A549 (cell line): ENCODE data around the gene RBM7. TPM values are rescaled to one million over a fixed set of nuclear protein-coding genes. Genes with fewer than 3 reads are reported as not detected.

Source experiments
- ATAC-seq, 2 experiments: fragments of 200-7000 bp in 1 of 2; fragments of >200 bp in 1 of 2; cut with Nextera tagmentation in 1 of 2; cut with Tn5 transposase in 1 of 2; 3 replicates each; pipeline versions ENCODE4 v1.8.0 to v1.9.1; 2018 to 2020; ENCODE audit warnings: mild to moderate bottlenecking in 1 of 2, moderate library complexity in 1 of 2
- CTCF ChIA-PET: fragments of 300-600 bp; sonication (Branson Sonifier 250); formaldehyde crosslinking; extraction: SDS; loops from one replicate; lab custom pipeline; 2021; ENCODE audit warnings: antibody characterized with exemption, inconsistent platforms; lab: Yijun Ruan, JAX
- POLR2A ChIA-PET: fragments of 350-600 bp; formaldehyde crosslinking; extraction: SDS; loops from one replicate; lab custom pipeline; 2021; ENCODE audit warnings: antibody characterized with exemption, inconsistent platforms; lab: Yijun Ruan, JAX
- DNase-seq, 2 experiments: peaks; one replicate each; pipeline versions ENCODE4 v3.0.0 to v3.0.0-alpha.2; 2011 to 2016; ENCODE audit warnings: low read depth in 1 of 2, low spot score in 1 of 2
- FAIRE-seq: peaks from 2 replicates; lab custom pipeline; 2011; peaks lifted over from hg19 to GRCh38; lab: Jason Lieb, UNC
- H3K27ac ChIP-seq, 2 experiments: fragments of >200 bp; sonication (Bioruptor Twin); formaldehyde crosslinking; 3 replicates each; pipeline ENCODE4 v1.5.1; 2016 to 2017
- H3K4me1 ChIP-seq: fragments of >200 bp; sonication (Bioruptor Twin); formaldehyde crosslinking; 3 replicates; pipeline ENCODE4 v1.6.1; 2016
- H3K4me2 ChIP-seq: fragments of >200 bp; sonication (Bioruptor Twin); formaldehyde crosslinking; 3 replicates; pipeline ENCODE4 v1.6.1; 2016
- H3K4me3 ChIP-seq: fragments of >200 bp; sonication (Bioruptor Twin); formaldehyde crosslinking; 3 replicates; pipeline ENCODE4 v1.5.1; 2016
- H3K9me3 ChIP-seq: fragments of >200 bp; sonication (Bioruptor Twin); formaldehyde crosslinking; 3 replicates; pipeline ENCODE4 v1.6.1; 2016
- CEBPB ChIP-seq, 2 experiments: fragments of >200 bp in 1 of 2; sonication (Bioruptor Twin) in 1 of 2; formaldehyde crosslinking in 1 of 2; IDR thresholded peaks; 2 replicates each; pipeline ENCODE4 v1.6.1; 2012 to 2016
- CHD2 ChIP-seq: fragments of 150-350 bp; IDR thresholded peaks from 2 replicates; pipeline ENCODE4 v1.6.1; 2014; ENCODE audit warnings: low read length; ENCODE audit not compliant: partially characterized antibody
- FOSB ChIP-seq: fragments of 250-450 bp; sonication (Bioruptor Pico); IDR thresholded peaks from 2 replicates; pipeline ENCODE4 v1.5.0; 2020; ENCODE audit warnings: mild to moderate bottlenecking, moderate library complexity
- FOSL2 ChIP-seq, 2 experiments: fragments of 450-650 bp in 1 of 2; fragments of >200 bp in 1 of 2; sonication (Bioruptor Twin) in 1 of 2; formaldehyde crosslinking; IDR thresholded peaks; 2 replicates each; pipeline versions ENCODE4 v1.5.0 to v1.6.1; 2016 to 2020; ENCODE audit warnings: mild to moderate bottlenecking in 1 of 2, moderate library complexity in 1 of 2
- FOXS1 ChIP-seq: fragments of 250-450 bp; sonication (Bioruptor Pico); IDR thresholded peaks from 2 replicates; pipeline ENCODE4 v1.5.0; 2020; ENCODE audit warnings: mild to moderate bottlenecking, moderate library complexity
- HOXA7 ChIP-seq: fragments of 250-450 bp; sonication (Bioruptor Pico); IDR thresholded peaks from 2 replicates; pipeline ENCODE4 v1.5.0; 2020; ENCODE audit warnings: mild to moderate bottlenecking, moderate library complexity
- JUN ChIP-seq, 2 experiments: fragments of >200 bp; sonication (Bioruptor Twin); formaldehyde crosslinking; IDR thresholded peaks; 2 replicates in 1 of 2; 3 replicates in 1 of 2; pipeline ENCODE4 v1.6.1; 2016 to 2017
- JUNB ChIP-seq: fragments of >200 bp; sonication (Bioruptor Twin); formaldehyde crosslinking; IDR thresholded peaks from 2 replicates; pipeline ENCODE4 v1.6.1; 2016
- MAFK ChIP-seq: fragments of 450-650 bp; IDR thresholded peaks from 2 replicates; pipeline ENCODE4 v1.6.1; 2014; ENCODE audit not compliant: partially characterized antibody
- NR3C1 ChIP-seq: fragments of >200 bp; sonication (Bioruptor Twin); formaldehyde crosslinking; IDR thresholded peaks from 3 replicates; pipeline ENCODE4 v1.6.1; 2017
- POLR2AphosphoS2 ChIP-seq: conservative IDR thresholded peaks from 2 replicates; pipeline ENCODE4 v1.6.1; 2012; ENCODE audit warnings: low read length, improper control_type of control experiment, inconsistent platforms
- RARB ChIP-seq: fragments of 250-450 bp; sonication (Bioruptor Pico); IDR thresholded peaks from 2 replicates; pipeline ENCODE4 v1.8.0; 2021; ENCODE audit warnings: mild to moderate bottlenecking, moderate library complexity
- RCOR1 ChIP-seq: fragments of 150-350 bp; IDR thresholded peaks from 2 replicates; pipeline ENCODE4 v1.6.1; 2014; ENCODE audit warnings: antibody characterized with exemption, low read length, low read depth
- TFCP2L1 ChIP-seq: fragments of 250-450 bp; sonication (Bioruptor Pico); IDR thresholded peaks from 2 replicates; pipeline ENCODE4 v1.5.0; 2021; ENCODE audit warnings: mild to moderate bottlenecking
- WGBS: methylation state at CpG from one replicate; pipeline ENCODE4 v1.1.6; 2017; ENCODE audit errors: missing lambda C conversion rate; 5-methylcytosine and 5-hydroxymethylcytosine counted together
- polyA plus RNA-seq, 4 experiments: library from polyadenylated mRNA; depleted of rRNA in 3 of 4; stranded (reverse); fragments of >200 nt; fragmentation: RNase III in 1 of 4; extraction: RNeasy Plus Mini Kit Qiagen cat#74134 plus additional on column Dnase treatment in 1 of 4; gene quantifications; 2 replicates in 3 of 4; 3 replicates in 1 of 4; pipeline ENCODE4 v1.2.3, GENCODE V29; 2011 to 2017
- TF ChIP-seq, protein P1 (sequence below): fragments of >200 bp; sonication (Bioruptor Twin); formaldehyde crosslinking; IDR thresholded peaks from 3 replicates; pipeline ENCODE4 v1.5.1; 2016
- TF ChIP-seq, protein P2 (sequence below): fragments of 450-650 bp; IDR thresholded peaks from 2 replicates; pipeline ENCODE4 v1.6.1; 2014; ENCODE audit warnings: antibody characterized with exemption
- TF ChIP-seq, protein P3 (sequence below): IDR thresholded peaks from 2 replicates; pipeline ENCODE4 v1.6.1; 2012

RBM7 gene
- polyA plus RNA-seq, 2 of the 4 experiments (the other 2 are of a cell fraction) = 33.6 to 41.2 TPM

DNA sequence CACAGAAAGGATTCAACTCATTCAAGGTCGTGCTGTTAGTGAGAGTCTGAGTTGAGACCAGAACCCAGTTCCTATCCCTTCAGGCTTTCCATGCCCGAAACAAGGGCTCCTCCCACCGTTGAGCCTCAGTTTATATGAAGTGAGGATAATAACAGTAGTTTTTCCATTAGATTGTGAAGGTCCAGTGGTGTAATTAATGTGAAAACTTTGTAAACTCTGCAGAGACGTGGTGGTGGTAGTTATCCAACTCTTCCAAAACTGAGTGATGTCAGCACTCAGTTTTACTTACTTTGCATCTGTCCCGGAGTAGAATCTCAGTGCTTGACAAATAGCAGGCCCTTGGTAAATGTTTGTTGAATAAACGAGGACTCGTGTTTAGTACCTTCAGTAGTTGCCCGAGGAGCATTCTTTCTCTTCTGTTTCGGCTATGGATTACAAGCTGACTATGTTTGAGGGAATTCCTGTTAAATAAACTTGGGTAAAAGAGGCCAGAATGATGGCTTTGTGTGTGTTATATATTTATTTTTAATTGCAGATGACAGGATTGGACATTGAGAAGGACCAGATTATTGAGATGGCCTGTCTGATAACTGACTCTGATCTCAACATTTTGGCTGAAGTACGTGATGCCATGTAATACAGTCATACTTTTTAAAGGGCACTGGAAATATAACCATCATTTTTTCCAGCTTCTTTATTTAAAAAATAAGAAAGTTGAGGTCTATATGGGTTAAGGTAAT, 39.8 kb downstream of the RBM7 start:
- peak overlapping the region; percentile 75 for H3K4me2 ChIP-seq
- 3% methylated on average over 10 of the region's 10 CpGs for WGBS
- peak in 1 of 2 experiments; percentile 3; a peak in 3 of 6 replicates for ATAC-seq
- ChIA-PET POLR2A (no interaction called here), CTCF (interaction anchor here (1.5 kb wide), 1 partner anchor 161 kb away, joined by 3 read pairs; no protein-coding TSS in a partner anchor)
- peak overlapping the region; percentile 86 to 100 for H3K27ac ChIP-seq
- H3K9me3 ChIP-seq = no peaks in the 10 kb centered on the region
- no peak for DNase-seq
- FAIRE-seq = no peak
- TF ChIP-seq NR3C1 (no peak), FOSL2 (IDR thresholded peaks at IDR 0.05) (0 out of 2 replicates have a peak, but pooled peaks have one; percentile 9), FOSL2 (CRISPR knock-in tag; IDR thresholded peaks at IDR 0.05) (no peak)
- TF ChIP-seq, protein P1, sequence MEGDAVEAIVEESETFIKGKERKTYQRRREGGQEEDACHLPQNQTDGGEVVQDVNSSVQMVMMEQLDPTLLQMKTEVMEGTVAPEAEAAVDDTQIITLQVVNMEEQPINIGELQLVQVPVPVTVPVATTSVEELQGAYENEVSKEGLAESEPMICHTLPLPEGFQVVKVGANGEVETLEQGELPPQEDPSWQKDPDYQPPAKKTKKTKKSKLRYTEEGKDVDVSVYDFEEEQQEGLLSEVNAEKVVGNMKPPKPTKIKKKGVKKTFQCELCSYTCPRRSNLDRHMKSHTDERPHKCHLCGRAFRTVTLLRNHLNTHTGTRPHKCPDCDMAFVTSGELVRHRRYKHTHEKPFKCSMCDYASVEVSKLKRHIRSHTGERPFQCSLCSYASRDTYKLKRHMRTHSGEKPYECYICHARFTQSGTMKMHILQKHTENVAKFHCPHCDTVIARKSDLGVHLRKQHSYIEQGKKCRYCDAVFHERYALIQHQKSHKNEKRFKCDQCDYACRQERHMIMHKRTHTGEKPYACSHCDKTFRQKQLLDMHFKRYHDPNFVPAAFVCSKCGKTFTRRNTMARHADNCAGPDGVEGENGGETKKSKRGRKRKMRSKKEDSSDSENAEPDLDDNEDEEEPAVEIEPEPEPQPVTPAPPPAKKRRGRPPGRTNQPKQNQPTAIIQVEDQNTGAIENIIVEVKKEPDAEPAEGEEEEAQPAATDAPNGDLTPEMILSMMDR = no peak
- peaks cover 21% of the 10 kb centered on the region for H3K4me1 ChIP-seq
- H3K4me3 ChIP-seq = peak overlapping the region; percentile 94

DNA sequence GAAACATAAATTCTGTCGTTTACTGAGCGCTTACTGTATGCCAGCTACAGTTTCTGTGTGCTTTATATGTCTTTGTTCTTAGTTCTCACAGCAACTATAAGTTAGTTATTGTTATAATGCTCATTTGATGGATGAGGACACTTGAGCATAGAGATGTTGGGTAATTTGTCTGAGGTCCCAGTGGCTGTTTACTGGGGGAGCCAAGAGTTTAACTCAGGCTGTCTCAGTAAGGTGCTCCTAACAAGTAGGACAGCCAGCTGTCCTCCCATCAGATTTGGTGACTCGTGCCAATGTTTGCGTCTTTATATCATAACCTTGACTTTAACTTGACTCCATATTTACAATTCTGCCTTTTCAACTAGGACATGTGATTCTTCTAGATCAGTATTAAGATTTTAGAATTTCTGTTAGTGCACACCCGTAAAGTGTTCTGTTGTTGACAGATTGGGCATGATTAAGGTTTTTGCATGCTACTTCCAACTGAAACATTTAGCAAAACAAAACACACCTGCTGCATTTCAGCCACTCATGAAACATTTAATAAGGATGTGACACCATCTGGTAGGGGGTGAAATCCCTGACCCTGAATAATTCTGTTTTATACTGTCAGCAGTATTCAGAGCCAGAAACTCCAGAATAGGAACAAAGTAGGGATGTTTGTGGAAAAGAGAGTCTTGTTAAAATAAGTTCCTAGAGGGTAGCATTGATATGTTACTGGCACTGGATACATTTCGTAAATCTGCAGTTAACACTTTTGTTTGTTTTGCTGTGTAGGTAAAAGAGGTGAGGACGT, 40.7 kb downstream of the RBM7 start:
- FAIRE-seq (no peak), DNase-seq (no peak), ATAC-seq (no peak)
- peak overlapping the region; percentile 75 for H3K4me2 ChIP-seq
- POLR2A ChIA-PET = no interaction called here
- no peak overlapping the region; a peak in 2 of 6 replicates for H3K27ac ChIP-seq
- CTCF ChIA-PET = no interaction called here
- H3K4me1 ChIP-seq = peaks cover 21% of the 10 kb centered on the region
- H3K4me3 ChIP-seq = peak overlapping the region; percentile 94; the same call in 2 of the 3 replicates
- WGBS = 77% methylated on average over 7 of the region's 7 CpGs
- H3K9me3 ChIP-seq = no peaks in the 10 kb centered on the region
- TF ChIP-seq MAFK (peak; percentile 11), JUN (IDR thresholded peaks at IDR 0.05) (no peak), FOSB (no peak)

DNA sequence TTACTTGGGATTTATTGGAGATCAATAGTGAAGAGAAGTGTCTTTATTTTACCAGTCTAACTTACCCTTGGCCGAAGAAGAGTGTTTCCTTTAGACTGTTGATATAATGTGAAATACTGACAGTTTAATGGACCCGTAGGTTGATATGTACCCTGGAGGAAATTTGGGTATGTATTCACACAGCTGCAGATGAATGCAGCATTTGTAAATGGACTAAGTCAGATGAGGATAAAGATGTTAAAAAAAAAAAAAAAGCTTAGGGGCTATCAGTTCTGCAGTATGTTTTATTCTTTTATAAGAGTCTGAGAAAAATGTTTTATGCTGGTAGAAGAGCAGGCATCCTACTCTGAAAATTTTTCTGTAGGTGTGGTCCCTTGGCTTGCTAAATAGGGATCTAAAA, 41.5 kb downstream of the RBM7 start:
- POLR2A ChIA-PET = no interaction called here
- Histone ChIP-seq H3K4me1 (peaks cover 21% of the 10 kb centered on the region), H3K4me3 (no peak overlapping the region), H3K4me2 (peak overlapping the region; percentile 75), H3K9me3 (no peaks in the 10 kb centered on the region), H3K27ac (no peak overlapping the region)
- FAIRE-seq (no peak), DNase-seq (no peak), ATAC-seq (no peak)
- TF ChIP-seq TFCP2L1 (CRISPR knock-in tag) (no peak), FOXS1 (no peak), CHD2 (no peak), MAFK (no peak), CEBPB (IDR thresholded peaks at IDR 0.05) (no peak), HOXA7 (CRISPR knock-in tag) (no peak), RCOR1 (no peak), JUNB (no peak), RARB (CRISPR knock-in tag) (no peak), NR3C1 (no peak), POLR2AphosphoS2 (no peak)
- TF ChIP-seq, protein P1 = no peak
- TF ChIP-seq, protein P2, sequence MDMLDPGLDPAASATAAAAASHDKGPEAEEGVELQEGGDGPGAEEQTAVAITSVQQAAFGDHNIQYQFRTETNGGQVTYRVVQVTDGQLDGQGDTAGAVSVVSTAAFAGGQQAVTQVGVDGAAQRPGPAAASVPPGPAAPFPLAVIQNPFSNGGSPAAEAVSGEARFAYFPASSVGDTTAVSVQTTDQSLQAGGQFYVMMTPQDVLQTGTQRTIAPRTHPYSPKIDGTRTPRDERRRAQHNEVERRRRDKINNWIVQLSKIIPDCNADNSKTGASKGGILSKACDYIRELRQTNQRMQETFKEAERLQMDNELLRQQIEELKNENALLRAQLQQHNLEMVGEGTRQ = no peak
- TF ChIP-seq, protein P3, sequence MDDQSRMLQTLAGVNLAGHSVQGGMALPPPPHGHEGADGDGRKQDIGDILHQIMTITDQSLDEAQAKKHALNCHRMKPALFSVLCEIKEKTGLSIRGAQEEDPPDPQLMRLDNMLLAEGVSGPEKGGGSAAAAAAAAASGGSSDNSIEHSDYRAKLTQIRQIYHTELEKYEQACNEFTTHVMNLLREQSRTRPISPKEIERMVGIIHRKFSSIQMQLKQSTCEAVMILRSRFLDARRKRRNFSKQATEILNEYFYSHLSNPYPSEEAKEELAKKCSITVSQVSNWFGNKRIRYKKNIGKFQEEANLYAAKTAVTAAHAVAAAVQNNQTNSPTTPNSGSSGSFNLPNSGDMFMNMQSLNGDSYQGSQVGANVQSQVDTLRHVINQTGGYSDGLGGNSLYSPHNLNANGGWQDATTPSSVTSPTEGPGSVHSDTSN = no peak
- CTCF ChIA-PET = interaction anchor here (0.6 kb wide), 1 partner anchor 363 kb away, joined by 4 read pairs; no protein-coding TSS in a partner anchor
- WGBS = 84% methylated on average over 2 of the region's 2 CpGs
